Femur (tissue), 1 donor: ENCODE results near the gene TRAPPC13.
"Not testable (repeated sequence)": the region's sequence is repeated elsewhere in the genome, so short reads cannot be mapped to it uniquely, and the experiment has no call there.

Experiments
- DNase-seq: peaks from one replicate; pipeline ENCODE4 v3.0.0-alpha.2; 2017

TRAPPC13 gene

GRCh38 chr5:65624571-65625555 is at the start of gene TRAPPC13, which contains the start of gene SHLD3:
TSS of gene TRAPPC13 (plus strand) at chr5:65625027. CDS start at chr5:65625061, 34 bp downstream.
TSS of gene SHLD3 (plus strand) at chr5:65625027. CDS start at chr5:65629588, 4,561 bp downstream.
- peak; percentile 93 for DNase-seq

DNA sequence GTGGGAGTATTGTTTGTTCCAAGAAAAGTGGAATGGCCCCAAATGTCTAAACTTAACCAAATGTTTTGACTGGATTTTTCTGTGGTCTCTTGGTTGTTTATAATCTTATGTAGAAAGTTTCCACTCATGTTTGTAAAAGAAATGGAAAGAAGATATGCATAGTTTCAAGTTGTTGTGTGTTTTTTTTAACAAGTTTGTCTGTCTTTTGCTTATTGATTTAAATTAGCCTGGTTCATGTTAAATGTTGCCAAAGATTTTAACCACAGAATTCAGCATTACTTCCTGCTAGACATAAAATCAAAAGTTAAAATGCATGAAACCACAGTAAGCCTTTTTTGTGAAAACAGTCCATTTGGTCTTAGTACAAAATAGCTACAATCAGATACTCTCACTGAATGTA is 47.7 kb upstream of the TRAPPC13 start:
- no peak for DNase-seq

- no peak for DNase-seq
Observed at GRCh38 chr5:65588694-65589093, 36.1 kb upstream of the TRAPPC13 start.

GRCh38 chr5:65601761-65602160 is 23.1 kb upstream of the TRAPPC13 start:
- DNase-seq: not testable (repeated sequence)

- DNase-seq: no peak
Observed at GRCh38 chr5:65611524-65611923, 13.3 kb upstream of the TRAPPC13 start.

- DNase-seq: no peak
Observed at GRCh38 chr5:65612298-65612907, 12.4 kb upstream of the TRAPPC13 start.

- DNase-seq: no peak
Observed at GRCh38 chr5:65620021-65620420, 4.8 kb upstream of the TRAPPC13 start.

- DNase-seq: not testable (repeated sequence)
Observed at GRCh38 chr5:65621961-65622360, 2.9 kb upstream of the TRAPPC13 start.

- no peak for DNase-seq
Observed at GRCh38 chr5:65623482-65623881, 1.3 kb upstream of the TRAPPC13 start.

GRCh38 chr5:65624025-65624570 is 729 bp upstream of the TRAPPC13 start, which contains the start of gene TRIM23:
TSS of gene TRIM23 (minus strand) at chr5:65624333. CDS start at chr5:65624274, 59 bp downstream.
- peak; percentile 95 for DNase-seq

GRCh38 chr5:65625743-65626142 is 916 bp downstream of the TRAPPC13 start:
- DNase-seq: no peak

DNA sequence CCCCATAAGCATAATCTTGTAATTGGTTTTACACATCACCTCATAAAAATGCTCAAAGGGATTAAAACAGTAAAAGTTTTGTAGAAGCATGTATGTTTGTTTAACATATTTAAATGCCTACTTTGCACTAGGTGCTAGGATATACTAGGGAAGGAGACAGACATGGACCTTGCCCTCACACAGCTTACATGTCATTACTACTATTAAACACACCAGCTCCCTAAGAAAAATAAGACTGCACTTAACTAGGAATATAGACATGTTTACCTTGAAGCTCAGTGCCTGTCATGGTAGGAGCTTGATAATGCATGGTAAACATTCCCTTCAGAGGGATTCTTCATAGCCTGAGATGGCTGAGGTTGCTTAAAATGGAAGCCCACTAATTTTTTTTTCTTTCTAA is 6.2 kb downstream of the TRAPPC13 start:
- no peak for DNase-seq

- no peak for DNase-seq
Observed at GRCh38 chr5:65640240-65640639, 15.4 kb downstream of the TRAPPC13 start.

- DNase-seq: no peak
Observed at GRCh38 chr5:65646938-65647337, 22.1 kb downstream of the TRAPPC13 start.

DNA sequence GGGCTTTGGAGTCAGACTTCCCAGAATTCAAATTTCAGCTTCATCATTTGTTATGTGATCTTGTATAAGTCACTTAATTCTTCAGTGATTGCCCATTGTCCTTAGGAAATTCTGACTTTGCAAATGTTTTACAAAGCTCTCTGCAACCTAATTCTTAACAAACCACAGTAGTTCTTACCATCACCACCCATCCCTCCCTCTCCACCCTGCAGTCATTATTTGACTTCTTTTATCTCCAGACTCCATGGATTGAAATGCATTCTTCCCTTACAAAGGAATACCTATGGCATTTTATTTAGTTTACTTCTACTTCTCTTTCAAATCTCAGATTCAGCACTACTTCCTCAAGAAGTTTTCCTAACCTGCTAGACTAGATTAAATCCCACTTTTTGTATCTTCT is 23.1 kb downstream of the TRAPPC13 start:
- DNase-seq: no peak

DNA sequence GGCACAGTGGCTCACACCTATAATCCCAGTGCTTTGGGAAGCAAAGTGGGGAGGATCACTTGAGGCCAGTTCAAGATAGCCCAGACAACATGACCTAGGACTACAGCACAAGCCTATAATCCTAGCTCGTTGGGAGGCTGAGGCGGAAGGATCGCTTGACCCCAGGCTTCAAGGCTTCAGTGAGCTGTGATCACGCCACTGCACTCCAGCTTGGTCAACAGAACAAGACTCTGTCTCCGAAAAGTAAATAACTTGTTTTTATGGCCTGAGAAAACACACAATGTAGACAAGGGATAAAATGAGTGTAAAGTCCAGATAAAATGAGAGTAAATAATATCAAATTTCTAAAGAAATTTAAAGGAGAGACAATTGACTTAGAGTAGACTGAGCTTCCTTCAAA is 26.3 kb downstream of the TRAPPC13 start:
- DNase-seq: no peak

GRCh38 chr5:65654713-65655112 is 29.9 kb downstream of the TRAPPC13 start:
- DNase-seq: no peak

DNA sequence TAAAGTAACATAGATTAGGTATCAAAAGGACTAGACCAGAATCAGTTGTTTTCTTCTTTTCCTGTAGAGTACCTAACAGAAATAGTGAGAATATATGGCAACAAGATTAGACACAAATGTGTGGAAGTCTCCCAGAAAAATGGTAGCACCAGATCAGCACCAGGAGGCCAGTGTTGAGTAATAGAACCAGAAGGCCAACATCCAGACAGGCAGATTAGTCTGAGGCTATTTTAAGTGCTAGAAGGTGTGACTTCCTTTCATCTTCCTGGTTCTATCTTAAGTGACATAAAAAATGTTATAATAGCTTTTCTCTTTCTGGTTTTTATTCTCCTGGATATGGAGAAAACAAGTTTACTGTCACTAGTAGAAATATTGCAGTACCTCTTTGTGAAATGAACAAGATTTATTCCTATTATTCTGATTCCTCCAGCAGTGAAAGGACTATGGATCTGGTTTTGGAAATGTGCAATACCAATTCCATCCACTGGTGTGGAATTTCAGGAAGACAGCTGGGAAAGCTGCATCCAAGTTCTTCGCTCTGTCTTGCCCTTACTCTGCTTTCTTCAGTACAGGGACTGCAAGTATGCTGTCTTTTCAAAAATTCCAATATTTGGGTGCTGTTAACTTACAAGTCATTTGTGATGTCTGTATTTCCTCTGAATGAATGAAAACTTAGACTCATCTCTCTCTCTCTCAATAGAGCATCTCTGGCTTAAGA is 39.1 kb downstream of the TRAPPC13 start:
- no peak for DNase-seq

DNA sequence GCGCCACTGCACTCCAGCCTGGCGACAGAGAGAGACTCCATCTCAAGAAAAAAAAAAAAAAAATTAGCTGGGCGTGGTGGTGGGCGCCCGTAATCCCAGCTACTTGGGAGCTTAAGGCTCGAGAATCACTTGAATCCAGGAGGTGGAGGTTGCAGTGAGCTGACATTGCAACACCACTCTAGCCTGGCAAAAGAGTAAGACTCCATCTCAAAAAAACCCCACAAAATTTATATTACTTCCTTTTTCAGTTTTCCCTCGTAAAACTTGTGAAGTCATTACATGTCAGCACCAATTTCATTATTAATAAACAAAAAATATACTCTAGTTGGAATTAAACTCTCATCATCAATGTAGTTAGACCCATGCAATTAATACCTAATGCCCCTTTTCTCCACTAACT is 43.9 kb downstream of the TRAPPC13 start:
- no peak for DNase-seq

DNA sequence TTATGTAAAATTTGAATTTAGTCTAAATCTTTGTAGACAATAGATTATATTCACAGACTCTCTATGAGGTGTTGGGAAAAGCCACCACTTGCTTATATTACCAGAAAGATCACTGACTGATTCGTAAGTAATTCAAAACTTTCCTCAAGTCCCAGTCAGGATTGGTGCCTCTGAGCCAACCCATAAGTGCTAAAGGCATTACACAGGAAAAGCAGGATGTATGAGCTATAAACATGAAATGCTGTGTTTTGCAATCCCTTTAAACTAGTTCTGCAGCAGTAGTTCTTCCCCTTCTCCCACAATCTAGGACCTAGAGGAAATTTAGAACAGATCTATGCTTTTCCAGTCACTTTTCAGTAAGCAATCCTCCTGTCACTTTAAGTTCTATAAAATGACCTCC is 48.0 kb downstream of the TRAPPC13 start:
- no peak for DNase-seq

DNA sequence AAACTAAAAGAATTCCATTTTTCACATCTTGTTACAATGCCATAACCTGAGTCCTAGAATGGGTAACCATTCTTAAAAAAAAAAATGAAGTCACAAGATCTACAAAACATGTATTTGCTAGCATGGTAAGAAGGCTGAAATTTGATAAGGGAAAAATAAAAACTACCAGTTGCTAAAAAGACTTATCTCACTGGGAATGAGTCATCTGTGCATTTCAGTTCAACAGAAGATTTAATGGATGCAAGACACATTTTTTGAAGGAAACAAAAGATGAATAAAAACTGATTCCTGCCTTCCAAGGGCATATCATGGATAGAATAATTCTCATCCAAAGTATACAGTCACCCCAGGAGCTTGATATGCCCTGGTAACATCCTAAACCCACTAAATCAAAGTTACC is 49.9 kb downstream of the TRAPPC13 start:
- DNase-seq: no peak

DNA sequence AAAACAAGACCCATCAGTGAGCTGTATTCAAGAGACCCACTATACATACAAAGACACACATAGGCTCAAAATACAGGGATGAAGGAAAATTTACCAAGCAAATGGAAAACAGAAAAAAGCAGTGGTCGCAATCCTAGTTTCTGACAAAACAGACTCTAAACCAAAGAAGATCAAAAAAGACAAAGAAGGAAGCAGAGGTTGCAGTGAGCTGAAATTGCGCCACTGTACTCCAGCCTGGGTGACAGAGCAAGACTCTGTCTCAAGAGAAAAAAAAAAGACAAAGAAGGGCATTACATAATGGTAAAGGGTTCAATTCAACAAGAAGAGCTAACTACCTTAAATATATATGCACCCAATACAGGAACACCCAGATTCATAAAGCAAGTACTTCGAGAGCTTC is 51.2 kb downstream of the TRAPPC13 start:
- DNase-seq: not testable (repeated sequence)

- DNase-seq: no peak
Observed at GRCh38 chr5:65682148-65682547, 57.3 kb downstream of the TRAPPC13 start.
